ENCODE measurements around the gene RPL11.

DNA sequence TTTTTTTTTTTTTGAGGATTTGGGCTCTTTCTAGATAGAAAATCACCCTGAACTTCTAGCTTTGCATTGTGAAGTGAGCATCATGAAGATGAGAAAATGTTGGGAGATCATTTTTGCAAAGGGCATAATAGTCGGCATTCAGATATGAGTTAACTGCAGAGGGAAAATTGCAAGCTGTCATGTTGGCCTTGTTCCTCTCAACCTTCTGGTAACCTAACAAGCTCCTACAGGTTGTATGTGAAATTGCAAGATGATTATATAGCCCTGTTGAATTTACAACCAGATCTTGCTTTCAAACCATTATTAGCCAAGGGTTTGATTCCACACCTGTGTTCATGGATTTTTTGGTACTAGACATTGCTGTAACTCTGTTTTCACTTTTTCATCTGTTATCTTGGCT lies 53.9 kb downstream of the RPL11 start:
- TF ChIP-seq, protein P1, sequence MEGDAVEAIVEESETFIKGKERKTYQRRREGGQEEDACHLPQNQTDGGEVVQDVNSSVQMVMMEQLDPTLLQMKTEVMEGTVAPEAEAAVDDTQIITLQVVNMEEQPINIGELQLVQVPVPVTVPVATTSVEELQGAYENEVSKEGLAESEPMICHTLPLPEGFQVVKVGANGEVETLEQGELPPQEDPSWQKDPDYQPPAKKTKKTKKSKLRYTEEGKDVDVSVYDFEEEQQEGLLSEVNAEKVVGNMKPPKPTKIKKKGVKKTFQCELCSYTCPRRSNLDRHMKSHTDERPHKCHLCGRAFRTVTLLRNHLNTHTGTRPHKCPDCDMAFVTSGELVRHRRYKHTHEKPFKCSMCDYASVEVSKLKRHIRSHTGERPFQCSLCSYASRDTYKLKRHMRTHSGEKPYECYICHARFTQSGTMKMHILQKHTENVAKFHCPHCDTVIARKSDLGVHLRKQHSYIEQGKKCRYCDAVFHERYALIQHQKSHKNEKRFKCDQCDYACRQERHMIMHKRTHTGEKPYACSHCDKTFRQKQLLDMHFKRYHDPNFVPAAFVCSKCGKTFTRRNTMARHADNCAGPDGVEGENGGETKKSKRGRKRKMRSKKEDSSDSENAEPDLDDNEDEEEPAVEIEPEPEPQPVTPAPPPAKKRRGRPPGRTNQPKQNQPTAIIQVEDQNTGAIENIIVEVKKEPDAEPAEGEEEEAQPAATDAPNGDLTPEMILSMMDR (IDR thresholded peaks at IDR 0.05): no peak; the same call in 1 of the 2 replicates
- no peak for TF ChIP-seq POLR2AphosphoS5 (IDR thresholded peaks at IDR 0.05; ENCODE audit: low read depth, low read length)
- TF ChIP-seq, protein P2, sequence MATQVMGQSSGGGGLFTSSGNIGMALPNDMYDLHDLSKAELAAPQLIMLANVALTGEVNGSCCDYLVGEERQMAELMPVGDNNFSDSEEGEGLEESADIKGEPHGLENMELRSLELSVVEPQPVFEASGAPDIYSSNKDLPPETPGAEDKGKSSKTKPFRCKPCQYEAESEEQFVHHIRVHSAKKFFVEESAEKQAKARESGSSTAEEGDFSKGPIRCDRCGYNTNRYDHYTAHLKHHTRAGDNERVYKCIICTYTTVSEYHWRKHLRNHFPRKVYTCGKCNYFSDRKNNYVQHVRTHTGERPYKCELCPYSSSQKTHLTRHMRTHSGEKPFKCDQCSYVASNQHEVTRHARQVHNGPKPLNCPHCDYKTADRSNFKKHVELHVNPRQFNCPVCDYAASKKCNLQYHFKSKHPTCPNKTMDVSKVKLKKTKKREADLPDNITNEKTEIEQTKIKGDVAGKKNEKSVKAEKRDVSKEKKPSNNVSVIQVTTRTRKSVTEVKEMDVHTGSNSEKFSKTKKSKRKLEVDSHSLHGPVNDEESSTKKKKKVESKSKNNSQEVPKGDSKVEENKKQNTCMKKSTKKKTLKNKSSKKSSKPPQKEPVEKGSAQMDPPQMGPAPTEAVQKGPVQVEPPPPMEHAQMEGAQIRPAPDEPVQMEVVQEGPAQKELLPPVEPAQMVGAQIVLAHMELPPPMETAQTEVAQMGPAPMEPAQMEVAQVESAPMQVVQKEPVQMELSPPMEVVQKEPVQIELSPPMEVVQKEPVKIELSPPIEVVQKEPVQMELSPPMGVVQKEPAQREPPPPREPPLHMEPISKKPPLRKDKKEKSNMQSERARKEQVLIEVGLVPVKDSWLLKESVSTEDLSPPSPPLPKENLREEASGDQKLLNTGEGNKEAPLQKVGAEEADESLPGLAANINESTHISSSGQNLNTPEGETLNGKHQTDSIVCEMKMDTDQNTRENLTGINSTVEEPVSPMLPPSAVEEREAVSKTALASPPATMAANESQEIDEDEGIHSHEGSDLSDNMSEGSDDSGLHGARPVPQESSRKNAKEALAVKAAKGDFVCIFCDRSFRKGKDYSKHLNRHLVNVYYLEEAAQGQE (IDR thresholded peaks at IDR 0.05; ENCODE audit: insufficient read depth in 1 of 2, low read depth in 2 of 2, low read length in 1 of 2): no peak
- TF ChIP-seq TCF7L2 (IDR thresholded peaks at IDR 0.05; ENCODE audit: low read depth, low read length): no peak
